ENCODE data around the gene MLXIPL.
A peak's percentile ranks its signal among the peaks of the same experiment; 100 is the strongest.
"Not testable (repeated sequence)": the region's sequence is repeated elsewhere in the genome, so short reads cannot be mapped to it uniquely, and the experiment has no call there.

Gene MLXIPL

DNA sequence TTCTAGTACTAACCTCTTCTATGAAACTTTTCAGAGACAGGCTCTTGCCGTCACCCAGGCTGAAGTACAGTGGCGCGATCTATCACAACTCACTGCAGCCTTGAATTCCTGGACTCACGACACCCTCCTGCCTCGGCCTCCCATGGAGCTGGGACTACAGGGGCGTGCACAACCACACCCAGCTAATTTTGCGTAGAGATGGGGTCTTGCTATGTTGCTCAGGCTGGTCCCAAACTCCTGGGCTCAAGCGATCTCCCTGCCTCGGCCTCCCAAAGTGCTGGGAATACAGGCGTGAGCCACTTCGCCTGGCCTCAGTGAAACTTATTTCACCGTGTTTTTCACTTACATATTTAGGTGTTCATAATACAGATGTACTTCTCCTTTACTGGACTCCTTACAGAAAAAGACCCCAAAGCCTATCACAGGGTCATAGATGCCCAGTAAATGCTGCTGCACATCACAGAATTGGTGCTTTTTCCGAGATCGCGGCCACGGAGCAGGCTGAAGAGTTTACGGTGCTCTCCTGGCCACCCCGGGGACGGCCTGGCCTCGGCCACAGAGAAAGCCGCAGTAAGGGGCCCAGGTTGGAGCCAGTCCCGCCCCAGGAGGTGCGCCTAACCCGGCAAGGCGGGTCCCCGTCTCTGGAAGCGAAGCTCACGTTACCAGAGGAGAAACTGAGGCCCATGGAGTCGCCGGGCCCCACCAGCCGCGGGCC lies 46.5 kb downstream of the MLXIPL start:
- no peak for DNase-seq

DNA sequence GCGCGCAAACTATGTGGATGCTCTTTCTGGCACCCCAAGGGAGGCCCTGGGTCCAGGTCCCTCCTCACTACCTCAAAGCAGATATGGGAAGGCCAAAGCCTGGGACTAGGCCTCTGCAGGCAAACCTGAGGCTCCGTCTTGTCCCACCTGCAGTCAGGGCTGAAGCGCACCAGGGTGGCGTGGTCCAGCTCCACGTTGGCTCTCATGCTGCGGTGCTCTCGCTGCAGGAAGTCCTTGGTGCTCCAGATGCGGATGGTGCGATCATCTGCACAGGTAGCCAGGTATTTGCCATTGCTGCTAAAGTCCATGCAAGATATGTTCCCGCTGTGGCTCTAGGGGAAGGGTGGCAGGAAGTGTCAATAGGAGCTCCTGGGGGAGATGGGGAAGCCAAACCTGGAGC lies 50.5 kb downstream of the MLXIPL start:
- DNase-seq, result no peak

DNA sequence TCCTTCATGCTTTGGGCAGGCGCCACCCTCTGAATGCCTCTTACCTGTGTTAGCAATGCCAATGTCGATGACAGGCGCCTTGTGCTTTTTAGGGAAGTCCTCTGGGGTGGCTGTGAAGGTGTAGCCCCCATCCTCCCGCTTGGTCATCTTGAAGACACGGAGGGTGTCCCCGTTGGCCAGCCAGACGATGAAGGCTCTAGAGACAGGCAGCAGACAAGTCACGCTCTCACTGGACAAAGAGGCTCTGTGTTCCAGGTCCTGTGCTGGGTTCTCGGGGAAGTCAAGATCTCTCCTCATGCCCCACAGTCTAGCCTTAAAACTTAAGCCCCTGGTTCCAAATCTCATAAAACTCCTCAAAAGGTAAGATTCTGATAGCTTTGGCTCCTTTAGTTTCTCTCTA lies 51.0 kb downstream of the MLXIPL start:
- DNase-seq, result no peak

DNA sequence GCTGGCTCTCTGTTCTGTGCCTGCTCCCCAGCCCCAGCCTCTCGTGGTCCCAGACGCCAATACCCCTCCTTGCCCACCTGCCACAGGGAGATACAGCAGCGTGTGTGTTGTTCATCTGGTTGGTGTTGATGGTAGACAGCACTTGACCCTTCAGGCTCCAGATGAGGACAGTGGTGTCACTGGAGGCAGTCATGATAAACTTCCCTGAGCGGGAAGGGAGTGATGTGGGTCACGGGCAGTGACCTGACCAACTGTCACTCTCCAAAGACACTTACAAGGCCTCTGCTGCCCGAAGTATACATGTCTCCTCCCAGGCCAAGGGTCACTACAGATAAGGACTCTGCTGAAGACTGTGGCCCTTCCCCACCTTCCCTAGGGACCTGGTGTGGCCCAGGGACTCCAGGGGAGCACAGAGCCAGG lies 51.5 kb downstream of the MLXIPL start:
- no peak for DNase-seq

DNA sequence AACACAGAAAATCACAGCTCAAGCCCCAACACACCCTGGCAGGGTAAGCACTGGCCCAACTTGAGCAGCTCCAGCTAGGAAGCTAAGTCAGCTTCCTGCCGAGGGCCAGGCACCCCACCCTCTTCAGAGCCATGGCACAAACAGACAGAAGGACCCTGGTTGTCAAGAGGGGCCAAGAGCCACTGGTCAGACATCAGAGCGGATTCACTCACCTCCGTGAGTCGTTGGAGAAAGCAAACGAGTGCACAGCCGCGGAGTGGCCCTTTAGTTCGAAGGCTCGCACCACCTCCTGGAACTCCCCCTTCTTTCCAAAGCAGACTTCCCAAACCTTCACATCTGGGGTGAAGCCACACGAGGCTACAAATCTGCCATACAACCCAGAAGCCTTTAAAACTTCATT lies 53.3 kb downstream of the MLXIPL start:
- DNase-seq, result no peak

DNA sequence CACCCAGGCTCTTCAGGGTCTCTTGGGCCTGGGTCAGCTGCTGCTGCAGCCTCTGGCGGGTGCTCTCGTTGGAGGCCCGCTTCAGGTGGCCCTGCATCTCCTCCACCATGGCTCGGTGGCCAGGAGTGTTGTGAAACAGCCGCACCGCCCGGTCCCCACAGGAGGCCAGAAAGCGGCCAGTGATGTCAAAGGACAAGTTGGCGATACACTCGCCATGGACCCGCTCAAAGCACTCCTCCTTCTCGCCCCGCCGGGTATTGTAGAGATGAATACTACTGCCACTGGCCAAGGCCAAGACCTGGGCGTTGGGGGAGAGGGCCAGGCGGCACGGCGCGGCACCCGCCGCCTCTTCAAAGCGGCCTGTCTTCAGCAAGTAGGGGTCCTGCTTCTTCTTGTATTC lies 53.8 kb downstream of the MLXIPL start:
- no peak for DNase-seq

DNA sequence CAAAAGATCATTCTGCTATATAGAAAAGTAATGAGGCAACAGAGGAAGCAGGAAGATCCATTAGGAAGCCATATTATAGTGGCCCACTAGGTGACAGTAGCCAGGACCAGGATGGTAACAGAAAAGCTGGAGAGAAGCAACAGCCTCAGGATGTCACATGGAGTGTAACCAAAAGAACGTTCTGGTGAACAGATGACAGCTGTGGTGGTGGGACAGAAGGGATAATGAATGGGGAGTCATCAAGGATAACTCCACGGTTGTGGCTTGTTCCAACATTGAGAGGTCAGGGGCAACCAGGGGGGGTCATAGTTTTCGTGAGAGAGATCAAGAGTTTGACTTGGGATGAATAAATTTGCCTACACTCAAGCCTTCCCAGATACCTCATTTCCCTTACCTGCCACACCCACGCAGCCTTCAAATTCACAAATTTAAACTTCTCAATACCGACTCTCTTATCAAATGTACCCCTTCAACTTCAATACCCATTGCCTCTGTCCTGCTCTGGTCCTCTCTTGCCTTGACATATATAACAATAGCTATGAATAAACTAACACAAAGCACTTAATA lies 55.2 kb downstream of the MLXIPL start:
- DNase-seq, result no peak

DNA sequence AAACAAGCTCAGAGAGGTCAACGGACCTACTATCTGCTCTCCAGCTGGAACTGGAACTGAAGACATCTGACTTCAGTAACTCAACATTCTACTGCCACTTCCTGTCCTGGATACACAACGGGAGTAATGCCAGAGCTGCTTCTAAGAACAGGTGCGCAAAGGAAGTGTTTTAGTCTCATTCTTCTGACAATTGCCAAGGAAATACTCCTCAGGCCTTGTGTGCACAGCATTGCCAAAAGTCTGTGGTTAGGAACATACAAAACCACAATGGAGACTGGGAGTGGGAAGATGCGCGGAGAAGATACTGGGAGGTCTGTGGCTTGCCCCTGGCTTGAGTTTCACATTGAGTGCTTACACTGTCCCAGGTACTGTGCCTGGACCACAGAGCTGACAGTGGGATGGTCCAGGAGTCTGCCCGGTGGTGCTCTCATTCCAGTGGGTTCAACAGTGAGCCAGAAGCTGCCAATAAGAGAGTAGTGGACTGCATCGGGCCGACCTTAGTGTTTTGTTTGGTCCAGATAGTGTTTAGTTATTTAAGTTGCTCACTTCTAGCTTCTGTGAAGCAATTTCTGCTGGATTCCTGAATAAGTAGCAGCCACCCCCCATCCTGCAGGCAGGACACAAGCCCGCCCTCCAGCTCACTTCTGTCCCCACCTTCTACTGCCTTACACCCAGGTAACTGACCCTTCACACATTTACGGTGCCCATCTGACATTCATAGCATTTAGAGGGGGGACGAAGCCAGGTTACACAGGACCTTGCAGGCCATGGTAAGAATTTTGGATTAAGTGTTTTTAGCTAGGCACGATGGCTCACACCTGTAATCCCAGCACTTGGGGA lies 56.3 kb downstream of the MLXIPL start:
- DNase-seq, result no peak

DNA sequence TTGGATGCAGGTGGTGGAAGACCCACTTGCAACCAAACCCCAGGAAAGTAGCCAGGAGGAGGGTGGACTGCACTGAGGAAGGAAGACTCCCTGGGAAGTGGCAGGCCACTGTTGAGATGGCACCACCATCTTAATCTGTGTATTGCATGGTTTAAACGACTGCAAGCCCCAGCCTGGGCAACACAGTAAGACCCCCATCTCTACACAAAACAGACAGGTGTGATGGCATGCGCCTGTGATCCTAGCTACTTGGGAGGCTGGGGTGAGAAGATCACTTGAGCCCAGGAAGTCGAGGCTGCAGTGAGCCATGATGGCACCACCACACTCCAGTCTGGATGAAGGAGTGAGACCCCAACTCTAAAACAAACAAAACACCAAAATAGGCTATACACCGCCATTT lies 57.2 kb downstream of the MLXIPL start:
- DNase-seq, result no peak

DNA sequence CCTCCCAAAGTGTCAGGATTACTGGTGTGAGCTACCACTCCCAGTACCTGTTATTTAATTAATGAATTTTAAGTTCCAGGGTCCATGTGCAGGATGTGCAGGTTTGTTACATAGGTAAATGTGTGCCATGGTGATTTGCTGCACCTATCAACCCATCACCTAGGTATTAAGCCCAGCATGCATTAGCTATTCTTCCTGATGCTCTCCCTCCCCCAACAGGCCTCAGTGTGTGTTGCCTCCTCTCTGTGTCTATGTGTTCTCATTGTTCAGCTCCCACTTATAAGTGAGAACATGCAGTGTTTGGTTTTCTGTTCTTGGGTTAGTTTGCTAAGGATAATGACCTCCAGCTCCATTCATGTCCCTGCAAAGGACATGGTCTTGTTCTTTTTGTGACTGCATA lies 57.9 kb downstream of the MLXIPL start:
- not testable (repeated sequence) for DNase-seq

DNA sequence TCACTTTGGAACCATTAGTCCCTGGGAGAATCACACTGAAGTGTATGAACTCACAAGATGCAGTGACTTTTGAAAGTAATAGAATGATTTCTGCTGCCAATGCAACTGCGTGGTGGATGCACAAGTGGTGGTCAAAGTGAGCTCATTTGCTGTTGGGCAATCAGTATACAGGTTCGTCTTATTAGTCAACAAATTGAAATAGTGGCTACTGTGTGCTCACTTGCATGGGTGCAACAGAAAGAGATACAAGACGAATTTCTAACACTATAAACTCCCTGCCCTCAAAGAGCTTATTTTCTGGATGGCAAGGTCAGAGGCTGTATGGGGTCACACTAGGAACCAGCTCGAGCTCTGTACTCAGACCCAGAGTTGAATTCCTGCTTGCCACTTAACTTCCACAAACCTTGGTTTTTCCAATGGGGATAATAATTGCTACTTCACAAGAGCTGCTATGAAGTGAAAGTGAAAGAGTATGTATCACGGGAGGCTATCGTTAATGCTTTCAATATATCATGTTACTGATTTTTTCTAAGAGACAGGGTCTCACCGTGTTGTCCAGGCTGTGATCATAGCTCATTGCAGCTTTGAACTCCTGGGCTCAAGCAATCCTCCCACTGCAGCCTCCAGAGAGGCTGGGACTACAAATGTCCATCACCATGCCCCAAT lies 58.5 kb downstream of the MLXIPL start:
- DNase-seq, result no peak

DNA sequence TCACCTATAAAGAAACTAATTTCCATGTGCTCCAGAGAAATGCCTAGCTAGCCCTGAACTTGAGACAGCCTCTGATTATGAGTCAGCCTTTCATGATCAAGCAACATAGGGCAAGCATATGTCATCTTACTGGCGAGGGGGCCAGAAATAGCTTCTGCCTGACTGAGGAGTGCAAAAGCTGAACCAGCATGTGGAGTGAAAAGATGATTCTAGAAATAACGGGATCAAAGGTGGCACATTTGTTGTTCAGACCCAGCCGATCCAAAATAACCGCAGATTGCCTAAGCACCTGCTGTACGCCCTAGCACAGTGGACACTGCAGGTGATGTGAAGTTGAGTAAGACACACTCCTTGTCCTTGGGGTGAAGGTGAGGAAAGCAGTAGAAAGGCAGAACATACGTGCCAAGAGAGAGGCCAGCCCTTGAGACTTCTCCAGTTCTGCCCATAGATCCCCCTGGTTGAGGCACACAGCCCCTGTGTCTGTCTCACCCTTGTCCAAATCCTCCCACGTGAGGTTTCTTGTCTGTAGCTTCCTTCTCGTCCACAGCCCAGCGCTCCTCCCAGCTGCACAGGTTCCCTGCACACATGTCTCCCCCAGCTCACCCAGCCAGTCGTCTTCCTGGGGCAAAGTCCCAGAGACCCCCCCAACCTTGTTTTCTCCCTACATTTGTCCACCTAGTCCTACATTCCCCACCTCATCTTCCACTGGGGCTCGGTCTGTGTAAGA lies 64.0 kb downstream of the MLXIPL start:
- no peak for DNase-seq

DNA sequence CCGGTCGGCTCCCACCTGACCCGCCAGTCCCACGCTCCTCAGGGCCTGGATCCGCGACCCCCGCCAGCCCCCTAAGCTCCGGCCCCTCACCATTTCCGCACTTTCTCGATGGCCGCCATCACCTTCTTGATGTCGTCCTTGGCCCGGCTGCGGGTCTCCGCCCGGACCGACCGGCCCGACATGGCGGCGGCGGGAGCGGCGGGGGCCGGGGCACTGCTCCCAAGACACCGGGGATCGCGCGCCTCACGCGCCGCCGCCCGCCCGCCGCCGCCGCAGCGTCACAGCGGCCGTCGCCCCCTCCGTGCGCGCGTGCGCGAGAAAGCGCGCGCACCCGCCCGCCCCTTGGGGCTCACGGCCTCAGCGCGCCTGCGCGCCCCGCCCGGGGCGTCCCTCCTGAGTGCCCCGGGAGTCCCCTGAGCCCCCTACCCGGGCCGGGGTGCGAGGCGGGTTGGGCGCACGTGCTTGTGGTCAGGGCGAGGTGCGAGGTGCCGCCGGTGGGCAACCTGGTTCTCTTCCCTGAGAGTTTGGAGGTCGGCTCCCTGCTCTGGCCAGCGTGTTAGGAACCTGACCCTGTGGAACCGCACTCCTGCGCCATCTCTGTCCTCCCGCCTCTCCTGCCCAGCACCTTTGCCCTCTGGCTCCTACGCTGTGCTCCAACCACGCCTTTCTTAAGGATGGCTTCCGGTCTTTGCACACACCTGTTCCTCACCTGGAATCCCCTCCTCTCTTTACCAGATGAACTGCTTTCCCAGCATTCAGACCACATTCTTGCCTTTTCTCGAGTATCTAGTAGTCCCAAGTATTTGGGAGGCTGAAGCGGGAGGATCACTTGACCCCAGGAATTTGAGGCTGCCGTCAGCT lies 66.7 kb downstream of the MLXIPL start, which contains the start of gene BCL7B:
Gene BCL7B, minus strand, starts transcription at position 294 of the 861 bp plus-strand sequence. Its CDS starts 112 bp downstream, at position 182.
- peak; percentile 73 for DNase-seq

DNA sequence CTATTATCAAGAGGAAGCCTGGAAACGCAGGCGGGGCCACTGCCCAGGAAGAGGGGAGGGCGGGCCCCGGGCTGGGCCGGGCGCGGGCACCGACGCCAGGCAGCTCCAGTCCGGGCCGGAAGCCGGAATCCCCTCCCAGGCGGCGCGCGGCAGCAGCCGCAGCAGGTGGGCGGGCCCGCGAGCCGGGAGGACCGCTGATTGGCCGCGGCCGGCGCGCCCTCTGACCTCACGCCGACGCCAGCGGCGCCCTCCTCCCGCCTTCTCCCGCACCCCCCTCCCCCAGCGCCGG lies 67.3 kb downstream of the MLXIPL start:
- DNase-seq, result peak; percentile 88

DNA sequence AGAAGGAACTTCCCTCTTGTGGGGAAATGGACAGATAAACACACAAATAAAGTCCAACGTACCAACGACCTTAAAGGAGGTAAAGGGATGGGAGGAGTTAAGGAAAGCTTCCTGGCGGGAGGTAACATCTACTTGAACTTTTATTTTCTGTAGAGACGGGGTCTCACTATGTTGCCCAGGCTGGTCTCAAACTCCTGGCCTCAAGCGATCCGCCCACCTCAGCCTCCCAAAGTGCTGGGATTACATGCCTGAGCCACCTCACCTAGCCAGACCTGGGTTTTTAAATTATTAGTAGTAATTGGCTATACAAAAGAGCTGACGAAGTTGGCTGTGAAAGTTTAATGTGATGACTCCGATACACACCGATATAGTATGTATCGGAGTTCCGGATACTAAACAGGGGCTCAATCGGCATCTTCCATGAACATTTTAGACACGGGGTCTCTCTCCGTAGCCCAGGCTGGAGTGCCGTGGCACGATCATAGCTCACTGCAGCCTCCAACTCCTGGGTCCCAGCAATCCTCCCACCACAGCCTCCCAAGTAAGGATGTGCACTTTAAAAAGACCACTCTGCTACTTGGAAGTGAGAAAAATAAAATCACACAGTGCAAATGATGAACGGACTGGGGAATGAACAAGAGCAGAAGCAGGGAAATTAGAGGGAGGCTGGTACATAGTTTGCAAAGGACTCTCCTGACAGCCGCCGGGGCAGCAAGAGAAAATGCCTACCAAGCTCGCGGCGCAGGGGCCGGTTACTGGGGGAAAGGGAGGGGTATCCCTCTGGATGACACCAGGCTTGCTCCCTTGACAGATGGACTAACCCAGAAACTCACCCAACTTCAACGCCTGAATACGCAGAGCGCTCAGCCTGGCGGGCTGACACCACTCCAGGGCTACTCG lies 67.9 kb downstream of the MLXIPL start:
- no peak for DNase-seq

DNA sequence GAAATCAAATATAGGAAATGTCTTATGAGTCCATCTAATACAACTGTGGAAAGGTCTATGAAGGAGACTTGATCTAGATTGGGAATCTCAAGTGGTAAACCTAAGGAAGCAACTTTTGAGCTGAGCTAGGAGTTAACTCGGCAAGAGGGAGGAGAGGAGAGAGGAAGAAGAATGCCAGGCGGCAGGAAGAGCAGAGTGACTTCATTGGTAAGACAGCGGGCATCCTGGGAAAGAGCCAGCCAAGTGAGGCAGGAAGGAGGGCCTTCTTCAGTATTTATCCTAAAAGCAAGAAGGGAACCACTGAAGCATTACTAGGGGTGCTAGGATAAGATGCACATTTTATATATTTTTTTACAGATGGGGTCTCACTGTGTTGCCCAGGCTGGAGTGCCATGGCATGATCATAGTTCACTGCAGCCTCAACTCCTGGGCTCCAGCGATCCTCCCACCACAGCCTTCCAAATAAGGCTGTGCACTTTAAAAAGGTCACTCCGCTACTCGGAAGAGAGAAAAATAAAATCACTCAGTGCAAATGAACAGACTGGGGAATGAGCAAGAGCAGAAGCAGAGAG lies 68.8 kb downstream of the MLXIPL start:
- DNase-seq, result no peak

DNA sequence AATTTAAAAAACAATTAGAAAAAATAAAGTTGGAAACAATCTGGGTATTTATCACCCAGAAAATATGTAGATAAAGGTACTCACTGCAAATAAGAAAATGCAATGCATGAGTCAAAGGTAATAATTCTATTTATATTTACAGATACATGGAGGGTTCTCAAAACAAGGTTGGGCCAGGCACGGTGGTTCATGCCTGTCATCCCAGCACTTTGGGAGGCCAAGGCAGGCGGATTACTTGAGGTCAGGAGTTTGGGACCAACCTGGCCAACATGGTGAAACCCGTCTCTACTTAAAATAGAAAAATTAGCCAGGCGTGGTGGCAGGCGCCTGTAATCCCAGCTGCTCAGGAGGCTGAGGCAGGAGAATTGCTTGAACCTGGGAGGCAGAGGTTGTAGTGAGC lies 74.2 kb downstream of the MLXIPL start:
- DNase-seq, result not testable (repeated sequence)

DNA sequence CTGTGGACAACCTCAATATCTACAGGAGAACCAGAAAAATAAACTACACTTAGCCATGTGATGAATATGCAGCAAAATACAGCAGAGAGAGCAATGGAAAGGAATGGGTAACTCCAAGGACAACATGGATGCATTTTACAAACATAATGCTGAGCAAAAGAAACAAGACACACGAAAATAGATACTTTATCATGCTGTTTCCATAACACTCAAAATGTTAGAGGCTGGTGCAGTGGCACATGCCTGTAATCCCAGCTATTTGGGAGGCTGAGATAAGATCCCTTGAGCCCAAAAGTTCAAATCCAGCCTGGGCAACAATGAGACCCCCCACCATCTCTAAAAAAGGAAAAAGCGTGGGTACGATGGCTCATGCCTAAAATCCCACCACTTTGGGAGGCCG lies 75.1 kb downstream of the MLXIPL start:
- no peak for DNase-seq

DNA sequence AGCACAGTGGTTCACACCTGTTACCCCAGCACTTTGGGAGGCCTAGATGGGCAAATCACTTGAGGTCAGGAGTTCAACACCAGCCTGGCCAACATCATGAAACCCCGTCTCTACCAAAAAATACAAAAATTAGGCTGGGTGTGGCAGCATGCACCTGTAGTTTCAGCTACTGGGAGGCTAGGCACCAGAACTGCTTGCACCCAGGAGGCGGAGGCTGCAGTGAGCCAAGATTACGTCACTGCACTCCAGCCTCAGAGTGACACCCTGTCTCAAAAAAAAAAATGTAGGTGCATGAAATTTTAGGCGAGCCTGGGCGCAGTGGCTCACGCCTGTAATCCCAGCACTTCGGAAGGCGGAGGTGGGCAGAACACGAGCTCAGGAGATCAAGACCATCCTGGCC lies 76.5 kb downstream of the MLXIPL start:
- no peak for DNase-seq

DNA sequence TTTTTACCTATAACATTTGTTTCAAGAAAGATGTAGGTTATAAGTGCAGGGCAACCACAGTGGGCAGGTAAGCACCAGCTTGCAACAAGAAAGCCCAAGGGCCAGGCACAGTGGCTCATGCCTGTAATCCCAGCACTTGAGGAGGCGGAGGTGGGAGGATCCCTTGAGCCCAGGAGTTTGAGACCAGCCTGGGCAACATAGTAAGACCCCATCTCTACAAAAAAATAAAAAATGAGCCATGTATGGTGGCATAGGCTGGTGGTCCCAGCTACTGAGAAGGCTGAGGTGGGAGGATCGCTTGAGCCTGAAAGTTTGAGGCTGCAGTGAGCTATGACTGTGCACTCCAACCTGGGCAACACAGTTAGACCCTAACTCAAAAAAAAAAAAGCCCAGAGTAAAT lies 79.6 kb downstream of the MLXIPL start:
- no peak for DNase-seq
